Measurements from ENCODE around the gene RETSAT.

DNA sequence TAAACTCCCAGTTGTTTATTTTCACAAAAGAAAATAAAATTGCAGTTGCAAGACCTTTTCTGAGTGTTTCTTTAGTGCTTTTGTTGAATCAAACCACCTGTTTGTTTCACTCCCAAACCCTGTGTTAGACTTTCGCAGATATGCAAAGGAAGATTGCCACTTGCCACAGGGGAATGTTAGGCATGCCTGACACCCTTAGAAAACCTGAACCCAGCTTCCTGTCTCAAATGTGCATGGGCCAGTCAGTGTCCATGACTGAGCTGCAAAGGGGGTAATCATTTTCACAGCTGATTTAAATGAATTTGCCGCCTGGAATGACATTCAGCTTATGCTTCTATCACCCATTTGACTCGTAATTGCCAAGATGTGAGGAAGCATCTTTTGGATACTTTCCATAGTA, 44.0 kb downstream of the RETSAT start:
- TF ChIP-seq, protein P1, sequence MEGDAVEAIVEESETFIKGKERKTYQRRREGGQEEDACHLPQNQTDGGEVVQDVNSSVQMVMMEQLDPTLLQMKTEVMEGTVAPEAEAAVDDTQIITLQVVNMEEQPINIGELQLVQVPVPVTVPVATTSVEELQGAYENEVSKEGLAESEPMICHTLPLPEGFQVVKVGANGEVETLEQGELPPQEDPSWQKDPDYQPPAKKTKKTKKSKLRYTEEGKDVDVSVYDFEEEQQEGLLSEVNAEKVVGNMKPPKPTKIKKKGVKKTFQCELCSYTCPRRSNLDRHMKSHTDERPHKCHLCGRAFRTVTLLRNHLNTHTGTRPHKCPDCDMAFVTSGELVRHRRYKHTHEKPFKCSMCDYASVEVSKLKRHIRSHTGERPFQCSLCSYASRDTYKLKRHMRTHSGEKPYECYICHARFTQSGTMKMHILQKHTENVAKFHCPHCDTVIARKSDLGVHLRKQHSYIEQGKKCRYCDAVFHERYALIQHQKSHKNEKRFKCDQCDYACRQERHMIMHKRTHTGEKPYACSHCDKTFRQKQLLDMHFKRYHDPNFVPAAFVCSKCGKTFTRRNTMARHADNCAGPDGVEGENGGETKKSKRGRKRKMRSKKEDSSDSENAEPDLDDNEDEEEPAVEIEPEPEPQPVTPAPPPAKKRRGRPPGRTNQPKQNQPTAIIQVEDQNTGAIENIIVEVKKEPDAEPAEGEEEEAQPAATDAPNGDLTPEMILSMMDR (conservative IDR thresholded peaks at IDR 0.05; ENCODE audit: low read depth, low read length) = no peak
- TF ChIP-seq EZH2 (IDR thresholded peaks at IDR 0.05; ENCODE audit: borderline replicate concordance, low read depth, low read length, poor library complexity, severe bottlenecking) = no peak

Measured in A673 (cell line).